AG10803 (cell line): ENCODE measurements around the gene PDE4C.

Experiments
- DNase-seq: peaks from one replicate; pipeline ENCODE4 v3.0.0; 2010; ENCODE audit warnings: low read depth
- H3K4me3 ChIP-seq: 2 replicates; pipeline ENCODE4 v1.5.1; 2011; ENCODE audit warnings: mild to moderate bottlenecking, low read length, control low read depth
- TF ChIP-seq, protein P1 (sequence below): conservative IDR thresholded peaks from 2 replicates; pipeline ENCODE4 v1.5.1; 2011; ENCODE audit warnings: mild to moderate bottlenecking, low read length, control low read depth, inconsistent platforms

The PDE4C gene

DNA sequence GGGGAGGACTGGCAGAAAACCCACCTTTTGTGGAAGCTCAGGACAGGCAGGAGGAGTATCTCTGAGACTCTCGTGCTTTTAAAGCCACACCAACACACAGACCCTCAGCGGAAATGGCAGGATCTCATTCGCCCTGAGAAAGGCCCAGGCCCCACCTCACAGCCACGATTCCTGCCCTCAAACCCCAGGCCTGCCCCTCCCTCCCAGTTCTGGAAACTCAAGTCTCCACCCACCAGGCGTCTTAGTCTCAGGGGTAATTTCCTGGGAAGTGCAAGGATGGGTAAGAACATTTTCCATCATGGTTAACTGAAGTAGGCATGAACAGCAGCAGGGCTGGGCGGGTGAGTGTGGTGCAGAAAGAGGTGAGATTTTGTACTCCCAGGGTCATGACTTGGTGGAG is 8.0 kb upstream of the PDE4C start:
- DNase-seq, result no peak
- TF ChIP-seq, protein P1, sequence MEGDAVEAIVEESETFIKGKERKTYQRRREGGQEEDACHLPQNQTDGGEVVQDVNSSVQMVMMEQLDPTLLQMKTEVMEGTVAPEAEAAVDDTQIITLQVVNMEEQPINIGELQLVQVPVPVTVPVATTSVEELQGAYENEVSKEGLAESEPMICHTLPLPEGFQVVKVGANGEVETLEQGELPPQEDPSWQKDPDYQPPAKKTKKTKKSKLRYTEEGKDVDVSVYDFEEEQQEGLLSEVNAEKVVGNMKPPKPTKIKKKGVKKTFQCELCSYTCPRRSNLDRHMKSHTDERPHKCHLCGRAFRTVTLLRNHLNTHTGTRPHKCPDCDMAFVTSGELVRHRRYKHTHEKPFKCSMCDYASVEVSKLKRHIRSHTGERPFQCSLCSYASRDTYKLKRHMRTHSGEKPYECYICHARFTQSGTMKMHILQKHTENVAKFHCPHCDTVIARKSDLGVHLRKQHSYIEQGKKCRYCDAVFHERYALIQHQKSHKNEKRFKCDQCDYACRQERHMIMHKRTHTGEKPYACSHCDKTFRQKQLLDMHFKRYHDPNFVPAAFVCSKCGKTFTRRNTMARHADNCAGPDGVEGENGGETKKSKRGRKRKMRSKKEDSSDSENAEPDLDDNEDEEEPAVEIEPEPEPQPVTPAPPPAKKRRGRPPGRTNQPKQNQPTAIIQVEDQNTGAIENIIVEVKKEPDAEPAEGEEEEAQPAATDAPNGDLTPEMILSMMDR, result no peak
- no peak overlapping the region for H3K4me3 ChIP-seq

DNA sequence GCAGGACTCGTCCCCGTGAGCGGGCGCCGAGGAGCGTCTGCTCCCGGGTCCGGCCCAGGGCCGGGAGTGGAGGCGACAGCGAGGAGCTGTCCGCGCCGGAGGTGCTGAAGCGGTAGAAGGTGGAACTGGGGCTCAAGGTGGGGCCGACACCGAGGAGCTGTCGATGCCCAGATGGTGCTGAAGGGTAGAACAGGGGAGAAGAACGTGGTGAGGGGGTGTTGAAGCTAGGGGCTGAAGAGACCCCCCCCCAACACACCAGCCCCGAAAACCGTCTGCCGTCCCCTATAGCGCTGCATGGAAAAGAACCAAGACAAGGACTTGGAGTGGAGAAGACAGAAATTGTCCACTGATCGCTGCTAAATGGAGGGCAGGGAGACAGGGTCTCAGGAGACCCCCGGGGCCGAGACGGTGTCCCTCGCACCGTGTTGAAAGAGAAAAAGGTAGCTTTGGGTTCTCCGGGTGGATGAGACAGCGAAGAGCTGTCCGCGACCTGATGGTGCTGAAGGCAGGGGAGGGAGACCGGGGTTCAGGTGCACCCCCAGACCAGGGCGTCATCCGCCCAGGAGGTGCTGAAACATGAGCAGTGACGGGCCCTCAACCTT is 7.1 kb upstream of the PDE4C start:
- no peak for DNase-seq
- no peak overlapping the region for H3K4me3 ChIP-seq
- TF ChIP-seq, protein P1, result no peak

DNA sequence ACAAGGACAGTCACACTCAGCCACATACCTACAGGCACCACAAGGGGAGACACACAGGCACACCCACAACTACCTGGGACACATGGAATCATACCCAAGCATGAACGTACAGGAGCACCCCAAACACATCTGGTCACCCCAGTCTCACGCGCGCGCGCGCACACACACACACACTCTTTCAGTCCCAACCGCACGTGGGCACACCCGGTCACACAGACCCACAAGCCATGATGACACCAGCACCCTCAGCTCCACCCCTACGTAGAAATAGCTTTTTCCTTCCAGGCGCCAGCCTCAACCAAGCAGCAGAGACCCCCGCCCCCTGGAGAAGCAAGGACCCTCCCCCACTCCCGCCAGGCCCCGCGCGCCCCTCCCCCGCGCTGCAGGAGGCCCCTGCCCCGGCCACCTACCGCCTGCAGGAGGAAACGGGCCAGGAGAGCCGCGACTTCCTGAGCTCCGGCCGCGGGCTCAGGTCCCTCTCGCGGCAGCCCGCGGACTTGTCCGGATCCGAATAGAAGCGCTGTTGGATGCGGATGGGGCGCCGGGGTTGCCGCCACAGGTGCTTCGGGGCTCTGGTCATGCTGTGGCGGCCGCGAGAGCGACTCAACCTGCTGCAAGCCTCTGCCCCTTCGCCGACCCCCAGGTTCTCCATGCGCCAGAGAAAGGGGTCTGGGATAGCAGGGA is 6.4 kb upstream of the PDE4C start:
- H3K4me3 ChIP-seq, result no peak overlapping the region
- no peak for DNase-seq
- TF ChIP-seq, protein P1, result no peak

DNA sequence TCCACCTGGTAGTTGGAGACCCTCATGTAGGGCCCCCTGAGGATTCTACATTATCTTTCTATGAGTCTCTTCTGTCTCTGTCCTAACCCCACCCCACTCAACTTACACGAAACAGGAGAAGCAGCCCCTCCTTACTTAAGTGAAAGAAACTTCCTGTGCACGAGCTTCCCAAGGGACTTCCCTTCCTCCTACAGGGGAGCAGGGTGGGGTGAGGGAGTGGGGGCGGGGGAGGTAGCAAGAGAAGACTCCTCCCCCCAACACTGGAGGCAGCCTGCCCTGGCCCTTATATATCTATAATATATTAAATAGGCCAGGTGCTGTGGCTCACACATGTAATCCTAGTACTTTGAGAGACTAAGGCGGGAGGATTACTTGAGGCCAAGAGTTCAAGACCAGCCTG is 5.5 kb upstream of the PDE4C start:
- TF ChIP-seq, protein P1, result no peak
- no peak for DNase-seq
- H3K4me3 ChIP-seq, result no peak overlapping the region

DNA sequence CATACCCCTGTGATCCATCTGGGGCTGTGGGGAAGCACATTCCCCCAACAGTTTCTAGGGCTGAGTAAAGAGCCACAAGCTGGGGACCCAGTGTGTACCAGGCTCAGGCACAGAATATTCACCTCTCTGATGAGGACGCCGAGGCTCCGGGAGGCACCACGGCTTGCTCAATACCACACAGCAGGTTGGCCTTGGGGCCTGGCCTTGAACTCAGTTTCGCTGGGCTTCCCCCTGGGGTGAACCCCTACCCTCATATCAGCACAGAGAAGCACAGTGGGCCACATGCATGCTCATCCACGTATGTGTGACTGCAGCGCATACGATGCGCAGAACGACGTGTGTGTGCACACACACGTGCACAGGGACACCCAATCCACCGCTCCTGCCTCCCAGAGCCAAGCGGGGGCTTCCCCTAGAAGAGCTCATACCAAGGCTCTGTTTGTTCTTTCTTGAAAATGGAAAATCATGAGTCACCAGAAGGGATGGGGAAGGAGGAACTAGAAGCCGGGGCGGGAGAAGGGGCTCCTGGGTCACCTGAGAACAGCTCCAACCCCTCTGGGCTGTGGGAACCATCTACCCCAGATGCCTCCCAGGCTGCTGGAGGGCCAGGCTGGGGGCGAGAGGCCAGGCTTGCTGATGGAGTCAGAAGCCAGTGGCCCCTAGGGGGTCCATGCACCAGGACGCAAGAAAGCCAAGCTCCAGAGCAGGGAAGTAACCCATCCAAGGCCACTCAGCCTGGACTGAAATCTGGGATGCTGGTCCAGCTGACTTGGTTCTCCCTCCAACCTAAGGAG is 4.9 kb upstream of the PDE4C start:
- TF ChIP-seq, protein P1, result no peak

DNA sequence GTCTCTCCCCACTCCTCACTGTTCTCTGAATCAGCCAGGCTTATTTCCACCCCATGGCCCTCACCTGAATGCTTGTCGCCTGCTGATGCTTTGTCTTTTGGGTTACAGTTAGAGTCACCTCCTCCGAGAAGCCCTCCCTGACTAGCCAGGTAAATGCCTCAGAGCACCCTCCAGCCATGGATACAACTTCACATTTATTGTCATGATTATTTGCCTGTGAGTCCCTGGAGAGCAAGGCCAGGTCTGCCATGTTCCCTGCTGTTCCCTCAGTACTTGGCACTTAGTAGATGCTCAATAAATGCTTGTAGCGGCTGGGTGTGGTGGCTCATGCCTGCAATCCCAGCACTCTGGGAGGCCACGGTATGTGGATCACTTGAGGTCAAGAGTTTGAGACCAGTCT is 3.7 kb upstream of the PDE4C start:
- H3K4me3 ChIP-seq, result no peak overlapping the region
- DNase-seq, result no peak
- TF ChIP-seq, protein P1, result no peak

More for the DNA sequence above, 4.9 kb upstream of the PDE4C start:
- H3K4me3 ChIP-seq, result no peak overlapping the region
- no peak for DNase-seq
